GM19455 (cell line): ENCODE measurements around the gene GSKIP.

ENCODE experiments used
- ATAC-seq: cut with Tn5 transposase; IDR thresholded peaks from one replicate; pipeline ENCODE4 v1.9.1; 2021; ENCODE audit not compliant: unreplicated experiment

The GSKIP gene

GRCh38 chr14:96416292-96416691, 53.0 kb downstream of the GSKIP start:
- ATAC-seq, result no peak

DNA sequence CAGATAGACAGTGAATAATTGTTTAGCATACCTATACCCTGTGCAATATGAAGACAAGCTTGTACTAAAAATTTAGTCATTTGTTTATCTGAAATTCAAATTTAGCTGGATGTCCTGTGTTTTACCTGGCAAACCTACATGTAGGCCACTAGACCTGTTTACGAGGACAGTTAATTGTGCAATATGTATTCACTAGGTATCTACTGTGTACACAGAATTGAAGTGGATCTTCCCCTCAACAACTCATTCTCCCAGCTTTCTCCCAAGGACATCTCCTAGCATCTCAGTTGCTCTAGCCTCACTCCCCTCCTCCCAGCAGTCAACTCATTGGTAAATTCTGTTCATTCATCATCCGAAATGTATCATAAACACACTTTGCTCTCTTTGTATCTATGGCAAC, 53.9 kb downstream of the GSKIP start:
- ATAC-seq, result no peak

DNA sequence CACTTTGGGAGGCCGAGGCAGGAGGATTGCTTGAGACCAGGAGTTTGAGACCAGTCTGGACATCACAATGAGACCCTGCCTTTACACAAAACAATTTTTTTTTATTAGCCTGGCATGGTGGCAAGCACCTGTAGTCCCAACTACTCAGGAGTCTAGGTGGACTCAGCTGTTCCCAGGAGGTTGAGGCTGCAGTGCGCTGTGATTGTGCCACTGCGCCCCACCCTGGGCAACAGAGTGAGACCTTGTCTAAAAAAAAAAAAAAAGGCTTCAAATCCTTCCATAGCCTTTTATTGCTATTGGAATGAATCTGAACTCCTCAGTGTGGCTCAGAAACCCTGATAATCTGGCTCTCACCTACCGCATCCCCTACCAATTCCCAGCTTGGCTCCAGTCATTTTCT, 54.7 kb downstream of the GSKIP start:
- no peak for ATAC-seq

GRCh38 chr14:96421236-96421635, 57.9 kb downstream of the GSKIP start:
- no peak for ATAC-seq

- no peak for ATAC-seq
Observed at GRCh38 chr14:96422992-96423391, 59.7 kb downstream of the GSKIP start.

DNA sequence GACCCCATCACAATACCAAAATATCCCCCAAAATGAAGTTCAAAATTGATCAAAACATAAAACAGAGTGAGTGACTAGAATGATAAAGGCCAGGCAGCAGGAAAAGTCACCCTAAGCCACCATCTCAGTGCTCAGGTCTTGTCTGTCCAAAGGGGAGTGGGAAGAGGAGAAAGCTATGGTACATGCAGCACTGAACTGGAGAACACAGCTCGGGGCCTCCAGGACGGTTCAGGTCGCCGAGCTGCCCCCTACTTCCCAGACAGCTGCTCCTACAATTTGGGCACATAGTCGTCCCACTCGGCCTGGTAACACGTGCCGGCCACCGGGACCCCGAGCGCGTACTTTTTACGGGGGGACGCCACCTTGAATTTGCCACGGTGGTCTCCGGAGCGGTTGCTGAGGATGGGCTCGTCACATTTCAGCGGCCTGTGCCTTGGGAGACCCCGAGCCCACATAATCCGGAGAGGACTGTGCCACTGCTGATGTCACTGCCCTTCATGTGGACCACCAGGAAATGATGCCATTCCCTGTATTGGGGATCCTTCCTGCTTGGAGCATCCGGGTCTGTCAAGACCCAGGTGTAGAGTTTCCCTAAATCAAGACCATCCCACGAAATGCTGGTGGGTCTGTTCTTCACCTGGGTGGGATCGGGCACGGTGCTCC, 60.3 kb downstream of the GSKIP start:
- ATAC-seq, result no peak

DNA sequence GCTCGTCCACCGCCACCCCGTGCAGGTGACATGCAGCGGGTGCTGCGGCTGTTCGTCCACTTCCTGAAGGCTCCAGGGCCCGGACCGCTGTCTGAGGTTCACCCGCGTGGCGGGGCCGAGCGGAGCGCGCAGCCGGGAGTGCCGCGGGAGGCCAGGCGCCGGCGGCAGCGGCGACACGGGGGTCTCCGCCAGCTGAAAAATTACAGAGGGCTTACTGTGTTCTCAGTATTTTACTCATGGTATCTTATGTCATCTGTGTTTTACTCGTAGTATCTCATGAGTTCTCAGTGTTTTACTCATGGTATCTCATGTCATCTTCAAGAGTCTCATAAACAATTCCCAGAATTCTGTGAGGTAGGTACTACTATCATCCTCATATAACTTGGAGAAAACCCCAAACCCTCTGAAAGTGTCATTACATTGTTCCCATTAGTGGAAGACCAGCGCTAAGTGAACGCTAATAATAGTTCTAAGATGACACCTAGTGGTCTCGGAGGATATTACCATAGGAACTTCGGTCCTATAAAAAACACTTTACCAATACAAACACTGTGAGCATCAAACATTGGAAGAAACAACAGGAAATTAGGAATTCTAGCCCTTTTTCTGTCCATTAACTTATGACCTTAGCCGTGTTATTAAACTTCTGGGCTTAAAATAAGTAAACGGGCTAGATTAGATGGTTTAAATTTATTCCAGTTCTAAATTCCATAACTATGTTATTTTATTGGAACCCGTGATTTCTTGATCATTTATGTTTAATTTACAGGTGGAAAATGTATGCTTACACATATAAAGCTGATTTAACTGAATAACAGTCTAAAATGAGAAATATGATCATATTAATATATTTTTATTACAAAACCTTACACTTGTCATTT, 61.0 kb downstream of the GSKIP start:
- ATAC-seq, result peak; percentile 86

DNA sequence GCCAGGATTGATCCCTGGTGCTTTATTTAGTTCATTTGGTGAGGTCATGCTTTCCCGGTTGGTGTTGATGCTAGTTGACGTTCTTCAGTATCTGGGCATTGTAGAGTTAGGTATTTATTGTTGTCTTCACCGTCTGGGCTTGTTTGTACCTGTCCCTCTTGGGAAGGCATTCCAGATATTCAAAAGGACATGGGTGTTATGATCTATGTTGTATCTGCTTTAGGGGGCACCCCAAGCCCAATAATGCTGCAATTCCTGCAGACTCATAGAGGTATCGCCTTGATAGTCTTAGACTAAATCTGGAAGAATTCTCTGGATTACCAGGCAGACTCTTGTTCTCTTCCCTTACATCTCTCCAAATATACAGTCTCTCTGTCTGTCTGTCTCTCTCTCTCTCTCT, 70.7 kb downstream of the GSKIP start:
- no peak for ATAC-seq
